Parathyroid adenoma (tissue), 2 donors: ENCODE data around the gene TMEM215.
A peak's percentile ranks its signal among the peaks of the same experiment; 100 is the strongest.

Experiments
- H2AFZ ChIP-seq: fragments of 300-600 bp; sonication (generic); one replicate; pipeline ENCODE4 v1.7.0; 2017; ENCODE audit warnings: antibody characterized with exemption, mild to moderate bottlenecking
- H3K27ac ChIP-seq: fragments of 300-600 bp; sonication (generic); one replicate; pipeline ENCODE4 v1.7.0; 2017
- H3K27me3 ChIP-seq: fragments of 300-600 bp; sonication (generic); one replicate; pipeline ENCODE4 v1.7.0; 2017; ENCODE audit warnings: low read length; ENCODE audit not compliant: control insufficient read depth, insufficient read depth
- H3K36me3 ChIP-seq: fragments of 300-600 bp; sonication (generic); one replicate; pipeline ENCODE4 v1.7.0; 2017; ENCODE audit warnings: low read length; ENCODE audit not compliant: control insufficient read depth, insufficient read depth
- H3K4me1 ChIP-seq: fragments of 300-600 bp; sonication (generic); one replicate; pipeline ENCODE4 v1.7.0; 2017; ENCODE audit warnings: control low read depth
- H3K4me2 ChIP-seq: fragments of 300-600 bp; sonication (generic); one replicate; pipeline ENCODE4 v1.7.0; 2017; ENCODE audit warnings: low read length
- H3K4me3 ChIP-seq: fragments of 300-600 bp; sonication (generic); one replicate; pipeline ENCODE4 v1.7.0; 2017; ENCODE audit warnings: low read depth, low read length
- H3K79me2 ChIP-seq: fragments of 300-600 bp; sonication (generic); one replicate; pipeline ENCODE4 v1.7.0; 2017; ENCODE audit warnings: control low read depth
- H3K9ac ChIP-seq: fragments of 300-600 bp; sonication (generic); one replicate; pipeline ENCODE4 v1.7.0; 2017; ENCODE audit warnings: mild to moderate bottlenecking
- H3K9me3 ChIP-seq: fragments of 300-600 bp; sonication (generic); one replicate; pipeline ENCODE4 v1.7.0; 2017; ENCODE audit warnings: low read length; ENCODE audit not compliant: control insufficient read depth
- CTCF ChIP-seq: fragments of 300-600 bp; sonication (generic); IDR thresholded peaks from one replicate; pipeline ENCODE4 v1.7.0; 2017; ENCODE audit warnings: antibody characterized with exemption, mild to moderate bottlenecking
- donor health status: primary hyperparathyroidism.

Gene TMEM215

GRCh38 chr9:32741706-32742105 is 41.6 kb upstream of the TMEM215 start:
- H3K36me3 ChIP-seq = no peaks in the 10 kb centered on the region
- peak overlapping the region; percentile 10 for H3K4me2 ChIP-seq
- H3K4me1 ChIP-seq = peaks cover 4% of the 10 kb centered on the region
- no peaks in the 10 kb centered on the region for H3K79me2 ChIP-seq
- H3K9ac ChIP-seq = no peak overlapping the region
- no peak overlapping the region for H2AFZ ChIP-seq
- no peak overlapping the region for H3K4me3 ChIP-seq
- H3K27me3 ChIP-seq = no peaks in the 10 kb centered on the region
- no peaks in the 10 kb centered on the region for H3K9me3 ChIP-seq
- TF ChIP-seq CTCF = no peak
- no peak overlapping the region for H3K27ac ChIP-seq

- no peak for TF ChIP-seq CTCF
- no peak overlapping the region for H3K27ac ChIP-seq
- no peaks in the 10 kb centered on the region for H3K27me3 ChIP-seq
- H3K9ac ChIP-seq = no peak overlapping the region
- H2AFZ ChIP-seq = no peak overlapping the region
- H3K4me2 ChIP-seq = no peak overlapping the region
- H3K36me3 ChIP-seq = no peaks in the 10 kb centered on the region
- H3K4me3 ChIP-seq = no peak overlapping the region
- H3K9me3 ChIP-seq = no peaks in the 10 kb centered on the region
- H3K79me2 ChIP-seq = no peaks in the 10 kb centered on the region
- peaks cover 4% of the 10 kb centered on the region for H3K4me1 ChIP-seq
These were observed 41.0 kb upstream of the TMEM215 start for GRCh38 chr9:32742296-32742695.

- no peaks in the 10 kb centered on the region for H3K9me3 ChIP-seq
- H2AFZ ChIP-seq = no peak overlapping the region
- no peak overlapping the region for H3K27ac ChIP-seq
- H3K4me3 ChIP-seq = no peak overlapping the region
- H3K4me1 ChIP-seq = no peaks in the 10 kb centered on the region
- no peaks in the 10 kb centered on the region for H3K36me3 ChIP-seq
- TF ChIP-seq CTCF = no peak
- no peaks in the 10 kb centered on the region for H3K27me3 ChIP-seq
- H3K4me2 ChIP-seq = no peak overlapping the region
- no peaks in the 10 kb centered on the region for H3K79me2 ChIP-seq
- no peak overlapping the region for H3K9ac ChIP-seq
These were observed 35.3 kb upstream of the TMEM215 start for GRCh38 chr9:32748013-32748412.

- Histone ChIP-seq H3K4me3 (no peak overlapping the region), H3K4me2 (no peak overlapping the region), H2AFZ (no peak overlapping the region), H3K27ac (no peak overlapping the region), H3K36me3 (no peaks in the 10 kb centered on the region), H3K79me2 (no peaks in the 10 kb centered on the region), H3K9me3 (no peaks in the 10 kb centered on the region), H3K27me3 (no peaks in the 10 kb centered on the region), H3K4me1 (no peaks in the 10 kb centered on the region), H3K9ac (no peak overlapping the region)
- TF ChIP-seq CTCF = no peak
These were observed 27.6 kb upstream of the TMEM215 start for GRCh38 chr9:32755730-32756129.

GRCh38 chr9:32764139-32764538 is 19.2 kb upstream of the TMEM215 start:
- Histone ChIP-seq H3K4me3 (no peak overlapping the region), H3K9me3 (no peaks in the 10 kb centered on the region)
- no peak for TF ChIP-seq CTCF

More at GRCh38 chr9:32764139-32764538, 19.2 kb upstream of the TMEM215 start:
- Histone ChIP-seq H2AFZ (no peak overlapping the region), H3K27me3 (no peaks in the 10 kb centered on the region), H3K36me3 (no peaks in the 10 kb centered on the region), H3K4me2 (no peak overlapping the region), H3K79me2 (no peaks in the 10 kb centered on the region), H3K4me1 (no peaks in the 10 kb centered on the region), H3K27ac (no peak overlapping the region), H3K9ac (no peak overlapping the region)
